K562 (cell line): ENCODE measurements around the gene TMEM271. TPM values are rescaled to one million over a fixed set of nuclear protein-coding genes. Genes with fewer than 3 reads are reported as not detected.
A peak's percentile ranks its signal among the peaks of the same experiment; 100 is the strongest.

Experiments used
- ATF1 ChIP-seq, 2 experiments: fragments of 450-650 bp in 1 of 2; IDR thresholded peaks; 2 replicates each; pipeline ENCODE4 v1.6.1; 2016; ENCODE audit warnings: missing compliant biosample characterization in 1 of 2, missing genetic modification characterization in 1 of 2
- CBX3 ChIP-seq, 2 experiments: IDR thresholded peaks; 1 replicate in 1 of 2; 2 replicates in 1 of 2; pipeline ENCODE4 v1.6.1; 2012; ENCODE audit warnings: inconsistent platforms in 2 of 2, low read length in 2 of 2, borderline replicate concordance in 1 of 2, control low read depth in 1 of 2
- CREB3L1 ChIP-seq: fragments of 450-650 bp; IDR thresholded peaks from 2 replicates; pipeline ENCODE4 v1.6.1; 2014; ENCODE audit warnings: low read depth, mild to moderate bottlenecking, moderate library complexity, borderline replicate concordance
- CXXC5 ChIP-seq: fragments of 250-450 bp; sonication (Bioruptor Pico); IDR thresholded peaks from 2 replicates; pipeline ENCODE4 v1.8.0; 2022; ENCODE audit warnings: inconsistent platforms, mild to moderate bottlenecking, moderate library complexity
- GABPA ChIP-seq: fragments of 200-800 bp; sonication (Bioruptor generic); conservative IDR thresholded peaks from 2 replicates; pipeline ENCODE4 v1.6.1; 2016; ENCODE audit warnings: low read depth, missing genetic modification characterization, missing compliant biosample characterization
- HDAC8 ChIP-seq: fragments of 450-650 bp; IDR thresholded peaks from 2 replicates; pipeline ENCODE4 v1.6.1; 2016; ENCODE audit warnings: mild to moderate bottlenecking, missing genetic modification characterization, moderate library complexity, missing compliant biosample characterization
- MGA ChIP-seq: fragments of 450-650 bp; IDR thresholded peaks from 2 replicates; pipeline ENCODE4 v1.6.1; 2016; ENCODE audit warnings: mild to moderate bottlenecking, moderate library complexity
- PHB ChIP-seq: fragments of 250-450 bp; sonication (Bioruptor Pico); IDR thresholded peaks from 2 replicates; pipeline ENCODE4 v1.5.0; 2021
- RBFOX2 ChIP-seq: fragments of 200-400 bp; formaldehyde crosslinking; IDR thresholded peaks from 2 replicates; pipeline ENCODE4 v1.6.1; 2017; ENCODE audit warnings: low read depth, mild to moderate bottlenecking, low read length, moderate library complexity
- RBM39 ChIP-seq: fragments of 200-400 bp; formaldehyde crosslinking; optimal IDR thresholded peaks from 2 replicates; pipeline ENCODE3; 2018; ENCODE audit warnings: low read depth, low read length
- TFAP4 ChIP-seq: sonication (generic); formaldehyde crosslinking; IDR thresholded peaks from 2 replicates; pipeline ENCODE4 v1.8.0; 2022; ENCODE audit warnings: missing genetic modification reagents, mild to moderate bottlenecking, moderate library complexity, borderline replicate concordance
- ZNF511 ChIP-seq: sonication (generic); formaldehyde crosslinking; IDR thresholded peaks from 2 replicates; pipeline ENCODE4 v1.8.0; 2022; ENCODE audit warnings: mild to moderate bottlenecking, missing genetic modification reagents
- polyA plus RNA-seq, 8 experiments: library from polyadenylated mRNA; depleted of rRNA in 4 of 8; stranded (reverse) in 5 of 8; unstranded in 3 of 8; fragments of >200 nt; fragmentation: Nextera tagmentation in 2 of 8; fragmentation: Illumina TruSeq in 1 of 8; extraction: Ambion mirVana in 2 of 8; extraction: Trizol in 1 of 8; gene quantifications; 2 replicates each; pipeline versions ENCODE4 v1.2.1 to v1.2.3, GENCODE V29; 2011 to 2014; ENCODE audit warnings: inconsistent platforms in 1 of 8, missing spikeins in 1 of 8
- total RNA-seq, 7 experiments: library from RNA; depleted of rRNA in 6 of 7; stranded (reverse); fragments of >200 nt in 6 of 7; fragmentation: Illumina TruSeq in 2 of 7; extraction: Trizol in 2 of 7; gene quantifications; 2 replicates each; pipeline versions ENCODE4 v1.2.1 to v1.2.3, GENCODE V29; 2011 to 2021; ENCODE audit warnings: low replicate concordance in 1 of 7

The TMEM271 gene
- total and polyA plus RNA-seq, 9 of the 15 experiments (the other 6 are each of a cell fraction or from before 2014, with no cell fraction given): not detected

GRCh38 chr4:588351-588849 is 12.3 kb upstream of the TMEM271 start (continued):
- TF ChIP-seq MGA: peak; percentile 85
- peak; percentile 22 for TF ChIP-seq CXXC5 (CRISPR knock-in tag)
- peak; percentile 33; the same call in 1 of the 2 replicates for TF ChIP-seq TFAP4
- TF ChIP-seq RBM39: no peak
- TF ChIP-seq GABPA (tag): peak; percentile 38; the same call in 1 of the 2 replicates
- TF ChIP-seq ATF1 (CRISPR knock-in tag; IDR thresholded peaks at IDR 0.05): no peak
- TF ChIP-seq ATF1 (tag; IDR thresholded peaks at IDR 0.05): peak; percentile 36
- TF ChIP-seq ZNF511 (CRISPR knock-in tag): peak; percentile 42; the same call in 1 of the 2 replicates
- TF ChIP-seq HDAC8 (tag): peak; percentile 75; the same call in 1 of the 2 replicates
- 0 out of 2 replicates have a peak, but pooled peaks have one; percentile 21 for TF ChIP-seq CREB3L1
- peak; percentile 62 for TF ChIP-seq RBFOX2
- 0 out of 3 replicates have a peak, but pooled peaks of 1 of the 2 experiments have one; percentile 36 for TF ChIP-seq CBX3 (IDR thresholded peaks at IDR 0.05; ENCODE audit: borderline replicate concordance in 1 of 2, low read length in 2 of 2)
- no peak for TF ChIP-seq PHB (CRISPR knock-in tag)
